Lower leg skin (tissue), 3 donors: ENCODE data around the gene BBS7.

Source experiments
- CTCF ChIP-seq, 3 donors: fragments of 450-650 bp; IDR thresholded peaks; one replicate each; pipeline ENCODE4 v1.5.1; 2016; ENCODE audit warnings: antibody characterized with exemption in 3 of 3, mild to moderate bottlenecking in 3 of 3, moderate library complexity in 2 of 3
- POLR2A ChIP-seq, 2 donors: fragments of 450-650 bp; IDR thresholded peaks; one replicate each; pipeline ENCODE4 v1.6.1; 2016 to 2017; ENCODE audit warnings: antibody characterized with exemption in 2 of 2, mild to moderate bottlenecking in 1 of 2, moderate library complexity in 1 of 2

GRCh38 chr4:121776610-121777401 is 93.5 kb downstream of the BBS7 start:
- TF ChIP-seq CTCF (IDR thresholded peaks at IDR 0.05) (no peak), POLR2A (IDR thresholded peaks at IDR 0.05) (no peak)
